LNCaP clone FGC (cell line): ENCODE measurements around the gene CENPH.
"Not testable (repeated sequence)": the region's sequence is repeated elsewhere in the genome, so short reads cannot be mapped to it uniquely, and the experiment has no call there.

ENCODE experiments used
- DNase-seq: peaks from one replicate; pipeline ENCODE4 v3.0.0-alpha.2; 2011; ENCODE audit warnings: low read depth
- H3K4me3 ChIP-seq: 2 replicates; pipeline ENCODE4 v1.5.1; 2011; ENCODE audit warnings: mild to moderate bottlenecking, low read depth, low read length, control low read depth
- CTCF ChIP-seq: IDR thresholded peaks from 2 replicates; pipeline ENCODE4 v1.5.1; 2012; ENCODE audit warnings: mild to moderate bottlenecking; ENCODE audit not compliant: control insufficient read depth, insufficient read depth; ENCODE audit errors: extremely low read depth

Gene CENPH

GRCh38 chr5:69170969-69171368 is 18.4 kb upstream of the CENPH start:
- no peak overlapping the region for H3K4me3 ChIP-seq
- no peak for TF ChIP-seq CTCF
- no peak for DNase-seq

- not testable (repeated sequence) for DNase-seq, H3K4me3 ChIP-seq
Measured at GRCh38 chr5:69181659-69182293, 7.6 kb upstream of the CENPH start.

- DNase-seq, result no peak
- TF ChIP-seq CTCF, result no peak
- no peak overlapping the region for H3K4me3 ChIP-seq
Measured at GRCh38 chr5:69184621-69185020, 4.8 kb upstream of the CENPH start.

- no peak for TF ChIP-seq CTCF
- DNase-seq, result no peak
- no peak overlapping the region for H3K4me3 ChIP-seq
Measured at GRCh38 chr5:69187342-69187741, 2.0 kb upstream of the CENPH start.

- DNase-seq, result no peak
- TF ChIP-seq CTCF, result no peak
- H3K4me3 ChIP-seq, result peak overlapping the region; percentile 97
Measured at GRCh38 chr5:69188811-69189161, 597 bp upstream of the CENPH start.

GRCh38 chr5:69202497-69202896 is 13.1 kb downstream of the CENPH start:
- TF ChIP-seq CTCF, result no peak
- H3K4me3 ChIP-seq, result no peak overlapping the region
- no peak for DNase-seq

- DNase-seq, result no peak
- no peak for TF ChIP-seq CTCF
- H3K4me3 ChIP-seq, result no peak overlapping the region
Measured at GRCh38 chr5:69206528-69207190, 17.3 kb downstream of the CENPH start.
